K562 treated with DMSO at 1 percent for 12 hours (cell line): ENCODE measurements around the gene KAT2B. TPM values are rescaled to one million over a fixed set of nuclear protein-coding genes. Genes with fewer than 3 reads are reported as not detected.

Source experiments
- total RNA-seq: library from RNA; unstranded; fragments of 300-600 nt; gene quantifications from 2 replicates; pipeline ENCODE4 v1.2.3, GENCODE V29; 2022; ENCODE audit not compliant: insufficient read depth

Gene KAT2B
- 5.8 and 24.3 TPM in 2 replicates for total RNA-seq

GRCh38 chr3:20039765-20040547, at the start of gene KAT2B:
Gene KAT2B, plus strand, starts transcription at chr3:20040446. Its CDS starts 32 bp downstream, at chr3:20040478.

GRCh38 chr3:20012164-20012563, 28.1 kb upstream of the KAT2B start, which contains the start of gene PP2D1:
Gene PP2D1, minus strand, starts transcription at chr3:20012264. Its CDS starts 192 bp downstream, at chr3:20012072.

GRCh38 chr3:20185679-20186599, 145.7 kb downstream of the KAT2B start, which contains the start of gene SGO1:
Gene SGO1, minus strand, starts transcription at chr3:20186206. Its CDS starts 2,179 bp downstream, at chr3:20184027.

Other genes starting within 250 kb of the KAT2B start
- gene EFHB, start 106.2 kb upstream of the KAT2B start, total RNA-seq, result 0.48 and 1.6 TPM in 2 replicates
- gene RAB5A, start 93.3 kb upstream of the KAT2B start, total RNA-seq, result 14.6 and 40.3 TPM in 2 replicates
- gene PP2D1, start 28.2 kb upstream of the KAT2B start, total RNA-seq, result 0.39 TPM in 1 of 2 replicates, not detected in the other
- gene SGO1, start 145.8 kb downstream of the KAT2B start, total RNA-seq, result 12.7 and 23.8 TPM in 2 replicates